Astrocyte of the cerebellum (primary cell): ENCODE results near the gene SMIM26.

Experiments
- DNase-seq: peaks from one replicate; pipeline ENCODE4 v3.0.0-alpha.2; 2011; ENCODE audit warnings: low read depth
- H3K4me3 ChIP-seq: 2 replicates; pipeline ENCODE4 v1.5.1; 2011; ENCODE audit warnings: mild to moderate bottlenecking, low read depth, low read length, moderate library complexity
- in situ Hi-C: cut with HindIII; loops from 2 replicates; pipeline ENCODE4 v1.10.0; 2017; ENCODE audit warnings: low sequenced_read_pairs
- TF ChIP-seq, protein P1 (sequence below): IDR thresholded peaks from 2 replicates; pipeline ENCODE4 v1.5.1; 2012; ENCODE audit warnings: low read length, low read depth, moderate library complexity, mild to moderate bottlenecking; ENCODE audit errors: missing control alignments

SMIM26 gene

DNA sequence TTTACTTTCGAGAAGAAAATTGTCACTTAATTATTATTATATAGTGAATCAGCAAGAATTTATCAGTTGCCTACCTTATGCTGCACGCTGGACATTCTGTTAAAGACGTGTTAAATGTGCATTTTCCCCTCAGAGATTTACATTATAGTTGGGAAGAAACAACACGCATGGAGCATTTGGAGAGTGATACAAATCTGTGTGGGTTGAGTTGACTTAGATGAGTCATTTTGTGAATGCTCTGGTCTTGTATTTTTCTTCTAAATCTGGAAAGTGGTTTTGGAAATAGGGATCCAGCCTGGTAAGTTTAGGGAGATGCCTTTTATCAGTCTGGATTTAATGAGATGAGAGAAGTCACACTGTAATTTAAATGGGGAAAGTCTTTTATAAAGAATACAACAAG lies 24.0 kb upstream of the SMIM26 start:
- no peak overlapping the region for H3K4me3 ChIP-seq
- TF ChIP-seq, protein P1, sequence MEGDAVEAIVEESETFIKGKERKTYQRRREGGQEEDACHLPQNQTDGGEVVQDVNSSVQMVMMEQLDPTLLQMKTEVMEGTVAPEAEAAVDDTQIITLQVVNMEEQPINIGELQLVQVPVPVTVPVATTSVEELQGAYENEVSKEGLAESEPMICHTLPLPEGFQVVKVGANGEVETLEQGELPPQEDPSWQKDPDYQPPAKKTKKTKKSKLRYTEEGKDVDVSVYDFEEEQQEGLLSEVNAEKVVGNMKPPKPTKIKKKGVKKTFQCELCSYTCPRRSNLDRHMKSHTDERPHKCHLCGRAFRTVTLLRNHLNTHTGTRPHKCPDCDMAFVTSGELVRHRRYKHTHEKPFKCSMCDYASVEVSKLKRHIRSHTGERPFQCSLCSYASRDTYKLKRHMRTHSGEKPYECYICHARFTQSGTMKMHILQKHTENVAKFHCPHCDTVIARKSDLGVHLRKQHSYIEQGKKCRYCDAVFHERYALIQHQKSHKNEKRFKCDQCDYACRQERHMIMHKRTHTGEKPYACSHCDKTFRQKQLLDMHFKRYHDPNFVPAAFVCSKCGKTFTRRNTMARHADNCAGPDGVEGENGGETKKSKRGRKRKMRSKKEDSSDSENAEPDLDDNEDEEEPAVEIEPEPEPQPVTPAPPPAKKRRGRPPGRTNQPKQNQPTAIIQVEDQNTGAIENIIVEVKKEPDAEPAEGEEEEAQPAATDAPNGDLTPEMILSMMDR: no peak
- no peak for DNase-seq
- in situ Hi-C loops: no loop called here

DNA sequence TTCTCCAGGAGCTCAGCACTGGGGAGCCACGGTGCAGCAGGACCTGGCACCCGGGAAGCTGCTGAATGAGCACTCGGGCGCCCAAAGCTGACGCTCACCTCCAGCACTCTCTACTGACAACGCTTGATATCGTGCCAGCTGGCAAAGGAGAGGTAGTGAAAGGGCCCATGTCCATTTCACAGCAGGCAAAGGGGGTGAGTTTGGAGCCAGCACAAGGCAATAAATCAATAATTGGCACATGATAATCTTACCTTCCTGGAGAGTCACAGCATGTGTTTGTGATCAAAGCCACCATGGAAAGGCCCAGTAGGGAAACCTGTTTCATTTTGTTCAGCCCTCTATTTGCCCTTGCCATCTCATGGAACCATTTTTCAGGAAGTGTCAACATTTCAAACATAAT lies 23.3 kb upstream of the SMIM26 start:
- in situ Hi-C loops: no loop called here
- TF ChIP-seq, protein P1: no peak
- no peak overlapping the region for H3K4me3 ChIP-seq
- no peak for DNase-seq

DNA sequence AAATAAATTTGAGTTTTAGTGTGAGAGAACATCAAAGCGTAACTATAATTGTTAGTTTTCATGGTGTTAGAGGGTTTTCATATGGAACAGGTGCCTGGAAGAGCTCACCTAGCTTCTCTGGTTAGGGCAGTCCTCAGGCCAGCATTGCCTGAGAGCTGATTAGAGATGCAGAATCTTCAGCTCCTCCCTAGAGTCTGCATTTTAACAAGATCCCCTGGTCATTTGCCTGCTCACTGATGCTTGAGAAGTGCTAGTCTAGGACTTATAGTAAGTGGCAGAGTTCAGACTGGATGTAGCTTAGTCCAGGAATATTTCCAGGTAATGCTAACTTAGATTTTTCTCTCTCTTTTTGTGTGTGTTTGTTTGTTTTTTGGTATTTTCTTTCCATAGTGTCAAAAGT lies 21.7 kb upstream of the SMIM26 start:
- DNase-seq: no peak
- in situ Hi-C loops: no loop called here
- TF ChIP-seq, protein P1: no peak
- no peak overlapping the region for H3K4me3 ChIP-seq

DNA sequence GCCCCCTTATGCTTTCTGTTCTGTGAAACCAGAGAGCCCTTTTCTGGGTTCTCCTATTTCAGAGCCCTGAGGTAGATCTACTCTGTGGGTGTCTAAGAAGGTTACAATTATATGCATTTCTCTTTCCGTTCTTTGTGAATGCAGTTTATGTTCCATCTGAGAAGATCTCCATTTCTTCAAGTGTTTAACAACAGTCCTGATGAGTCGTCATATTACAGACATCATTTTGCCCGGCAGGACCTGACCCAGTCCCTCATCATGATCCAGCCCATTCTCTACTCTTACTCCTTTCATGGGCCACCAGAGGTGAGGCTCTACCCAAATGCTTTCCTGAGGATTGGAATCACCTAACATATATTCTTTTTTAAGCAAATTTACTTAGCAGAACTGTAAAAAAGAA lies 18.8 kb upstream of the SMIM26 start:
- no peak overlapping the region for H3K4me3 ChIP-seq
- no peak for DNase-seq
- TF ChIP-seq, protein P1: no peak
- in situ Hi-C loops: no loop called here

DNA sequence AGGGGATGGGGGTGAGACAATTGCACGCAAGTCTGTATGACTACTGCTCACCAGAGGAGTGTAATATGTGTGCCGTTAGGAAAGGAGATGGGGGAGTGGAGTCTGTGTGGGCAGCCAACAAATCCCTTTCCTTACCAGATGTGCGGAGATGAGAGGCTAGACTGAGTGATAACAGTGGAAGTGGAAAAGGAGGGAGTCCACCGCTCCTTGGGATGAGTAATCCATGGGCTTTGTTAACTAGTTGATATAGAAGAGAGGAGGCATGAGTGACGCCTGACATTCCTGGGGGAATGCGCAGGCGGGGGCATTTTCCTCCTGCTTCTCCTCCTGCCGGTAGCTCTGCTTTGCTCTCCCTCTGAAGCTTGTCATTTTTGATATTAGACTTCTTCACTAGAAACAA lies 13.5 kb upstream of the SMIM26 start:
- TF ChIP-seq, protein P1: no peak
- no peak for DNase-seq
- H3K4me3 ChIP-seq: no peak overlapping the region
- in situ Hi-C loops: no loop called here

DNA sequence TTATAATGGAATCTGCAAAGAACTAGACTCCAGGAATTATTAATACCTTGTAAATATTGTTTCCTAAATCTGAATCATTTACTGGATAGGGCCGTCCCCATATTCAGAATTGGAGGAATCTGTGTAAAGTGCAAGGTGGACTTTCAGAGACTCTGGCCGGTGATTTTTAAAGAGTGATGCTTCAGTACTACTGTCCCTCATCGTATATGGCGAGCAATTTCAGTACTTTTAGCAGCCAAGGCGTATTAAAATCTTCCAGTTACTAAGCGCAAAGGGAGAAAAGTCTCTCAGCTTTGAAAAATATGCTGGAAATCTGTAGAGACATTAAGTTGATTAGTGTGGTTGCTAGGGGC lies 483 bp downstream of the SMIM26 start:
- in situ Hi-C loops: no loop called here
- peak overlapping the region; percentile 77 for H3K4me3 ChIP-seq
- TF ChIP-seq, protein P1: no peak
- no peak for DNase-seq

DNA sequence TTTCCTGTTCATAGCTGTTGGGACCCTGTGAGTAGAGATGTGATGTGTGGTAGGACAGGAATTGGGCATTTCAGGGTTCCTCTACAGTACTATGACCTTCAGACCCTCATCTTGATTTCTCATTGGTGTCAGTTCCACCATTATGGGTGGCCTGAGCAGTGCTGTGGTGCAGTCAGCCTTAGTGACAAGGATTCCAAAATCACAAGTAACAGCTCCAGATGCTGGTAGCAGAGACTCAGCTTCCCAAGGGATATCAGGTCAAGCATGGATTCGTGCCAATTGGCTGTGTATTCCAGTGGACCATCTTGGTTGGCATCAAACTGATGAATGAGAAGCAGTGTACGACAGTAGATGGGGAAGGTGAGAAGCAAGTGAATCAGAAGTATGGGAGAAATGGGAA lies 3.8 kb downstream of the SMIM26 start:
- no peak overlapping the region for H3K4me3 ChIP-seq
- in situ Hi-C loops: no loop called here
- DNase-seq: no peak
- TF ChIP-seq, protein P1: no peak
